Activated T-cell treated with anti-CD3 and anti-CD28 coated beads for 4 hours (primary cell): ENCODE measurements around the gene PRKCA.

Experiments used
- DNase-seq: peaks from one replicate; pipeline ENCODE4 v3.0.0-alpha.2; 2020

The PRKCA gene

DNA sequence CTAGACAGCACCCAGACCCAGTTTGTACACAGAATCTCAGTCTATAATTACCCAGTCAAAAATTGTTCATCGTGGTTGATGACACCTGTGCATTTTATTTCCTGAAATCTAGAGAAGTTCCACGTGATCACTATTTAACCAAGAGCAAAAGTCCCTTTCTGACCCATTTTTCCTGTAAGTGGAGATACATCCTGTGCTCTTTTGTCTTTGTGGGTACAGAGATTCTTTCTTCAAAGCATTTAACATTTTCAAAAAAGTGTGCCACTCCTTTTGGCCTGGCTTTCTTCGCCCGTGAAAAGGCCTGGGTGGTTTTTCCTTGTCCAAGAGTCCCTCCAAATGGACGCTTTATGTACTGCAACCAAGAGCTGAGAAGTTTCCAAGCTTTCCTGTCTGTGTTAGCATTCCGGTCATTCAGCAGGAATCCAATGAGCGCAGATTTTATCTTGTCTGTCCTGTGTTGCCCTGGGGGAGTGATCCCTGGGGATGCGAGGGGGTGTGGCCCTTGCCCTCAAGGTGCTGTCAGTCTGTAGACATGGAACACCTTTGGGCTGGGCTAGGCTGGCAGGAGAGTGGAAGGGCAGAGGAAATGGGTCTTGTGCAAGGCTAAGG lies 371.4 kb downstream of the PRKCA start:
- peak; percentile 44 for DNase-seq

DNA sequence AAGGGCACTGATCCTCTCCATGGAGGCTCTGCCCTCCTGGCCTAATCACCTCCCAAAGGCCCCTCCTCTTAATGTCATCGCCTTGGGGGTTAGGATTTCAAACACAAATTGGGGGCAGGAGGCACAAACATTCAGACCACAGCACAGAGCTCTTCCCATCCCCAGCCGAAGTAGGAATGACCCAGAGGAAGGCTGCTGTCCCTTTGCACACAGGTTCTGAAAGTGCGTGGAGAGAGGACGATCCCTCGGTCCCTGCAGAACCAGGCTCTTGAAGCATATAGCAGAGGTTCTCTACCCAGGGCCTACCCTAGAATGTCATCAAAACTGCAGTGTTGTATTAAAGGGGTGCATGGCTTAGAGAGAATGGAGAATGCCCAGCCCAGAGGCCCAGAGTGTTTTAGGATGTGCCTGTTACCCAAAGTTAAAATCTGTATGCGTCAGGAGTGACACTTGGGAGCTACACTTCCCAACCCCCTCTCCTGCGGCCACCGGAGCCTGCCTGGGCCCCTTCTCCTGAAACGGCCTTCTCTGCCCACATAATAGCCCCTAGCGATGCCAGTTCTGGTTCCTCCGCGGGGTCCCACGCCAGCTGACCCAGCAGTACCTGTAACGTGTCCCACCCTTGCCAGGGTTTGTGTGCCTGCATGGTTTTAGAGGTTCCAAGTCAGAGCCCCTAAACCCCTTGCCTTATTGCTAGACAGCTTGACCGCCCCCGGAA lies 373.0 kb downstream of the PRKCA start:
- no peak for DNase-seq

DNA sequence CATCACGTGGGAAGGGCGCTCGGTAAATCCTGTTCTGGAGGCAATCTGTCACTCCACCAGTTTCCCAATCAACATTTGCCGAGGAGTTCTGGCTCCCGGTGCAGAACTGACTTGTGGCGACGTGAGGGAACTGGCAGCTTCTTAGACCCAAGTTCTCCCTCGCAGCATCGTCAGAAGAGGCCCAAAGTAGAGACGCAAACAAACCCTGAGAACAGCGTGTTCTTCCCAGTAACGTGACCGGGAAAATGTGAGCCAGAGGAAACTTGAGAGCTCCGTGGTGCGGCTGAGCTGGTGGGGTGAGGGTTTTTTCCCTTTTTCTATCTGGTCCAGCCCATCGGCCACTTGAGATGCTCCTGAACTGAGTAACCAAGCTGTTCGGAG lies 373.6 kb downstream of the PRKCA start:
- no peak for DNase-seq

DNA sequence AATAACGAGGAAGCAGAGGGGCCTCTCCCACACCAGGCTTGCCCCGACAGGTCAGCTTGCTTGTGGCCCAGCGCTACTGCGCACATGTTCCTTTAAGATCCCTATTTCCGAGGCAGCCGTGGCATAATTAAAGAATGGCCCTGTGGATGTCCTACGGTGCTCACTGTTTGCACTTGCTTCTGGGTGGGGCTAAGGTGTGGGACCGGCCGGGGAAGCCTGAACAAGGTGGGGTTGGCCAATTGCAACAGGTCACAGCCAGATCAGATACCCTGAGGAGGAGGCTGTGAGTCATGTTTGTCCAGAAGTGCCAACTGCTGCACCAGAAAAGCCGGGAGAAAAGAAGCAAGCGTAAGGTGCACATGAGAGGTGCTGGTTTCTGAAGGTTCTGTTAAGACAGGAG lies 374.0 kb downstream of the PRKCA start:
- no peak for DNase-seq

DNA sequence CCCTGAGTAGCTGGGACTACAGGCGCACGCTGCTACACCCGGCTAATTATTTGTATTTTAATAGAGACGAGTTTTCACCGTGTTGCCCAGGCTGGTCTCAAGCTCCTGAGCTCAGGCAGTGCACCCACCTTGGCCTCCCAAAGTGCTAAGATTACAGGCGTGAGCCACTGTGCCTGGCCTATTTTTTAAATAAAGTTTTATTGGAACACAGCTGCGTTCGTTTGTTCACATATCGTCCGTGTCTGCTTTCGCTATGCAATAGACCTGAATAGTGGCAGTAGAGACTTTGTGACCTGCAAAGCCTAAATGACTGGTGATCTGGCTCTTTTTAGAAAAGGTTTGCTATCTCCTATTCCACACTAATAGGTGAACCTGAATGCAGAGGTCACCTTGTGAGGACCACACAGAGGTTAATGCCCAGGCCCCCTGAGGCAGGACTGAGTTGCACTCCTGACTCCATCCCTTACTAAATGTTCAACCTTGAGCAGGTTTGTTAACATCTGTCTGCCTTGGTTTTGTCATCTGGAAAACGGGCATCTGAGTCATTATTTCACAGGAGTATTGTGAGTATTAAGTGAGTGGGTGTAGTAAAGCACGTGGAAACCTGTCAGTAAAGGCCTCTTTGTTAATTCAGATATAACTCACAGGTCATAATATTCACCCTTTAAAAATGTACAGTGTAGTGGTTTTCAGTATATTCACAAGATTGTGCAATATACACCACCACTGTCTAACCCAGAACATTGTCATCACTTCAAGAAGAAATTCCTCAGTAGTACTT lies 375.0 kb downstream of the PRKCA start:
- no peak for DNase-seq

DNA sequence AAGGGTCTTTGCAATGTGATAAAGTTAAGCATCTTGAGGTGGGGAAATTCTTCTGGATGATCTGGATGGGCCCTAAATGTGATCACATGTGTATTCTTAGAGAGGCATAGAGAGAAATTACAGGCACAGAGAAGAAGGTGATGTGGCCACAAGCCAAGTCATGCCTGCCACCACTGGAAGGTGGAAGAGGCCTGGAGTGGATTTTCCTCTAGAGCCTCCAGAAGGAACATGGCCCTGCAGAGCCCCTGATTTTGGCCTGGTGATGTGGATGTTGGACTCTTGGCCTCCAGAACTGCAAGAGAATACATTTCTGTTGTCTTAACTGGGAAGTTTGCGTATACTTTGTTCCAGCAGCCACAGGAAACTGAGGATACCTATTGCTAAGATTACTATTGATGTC lies 375.6 kb downstream of the PRKCA start:
- no peak for DNase-seq

DNA sequence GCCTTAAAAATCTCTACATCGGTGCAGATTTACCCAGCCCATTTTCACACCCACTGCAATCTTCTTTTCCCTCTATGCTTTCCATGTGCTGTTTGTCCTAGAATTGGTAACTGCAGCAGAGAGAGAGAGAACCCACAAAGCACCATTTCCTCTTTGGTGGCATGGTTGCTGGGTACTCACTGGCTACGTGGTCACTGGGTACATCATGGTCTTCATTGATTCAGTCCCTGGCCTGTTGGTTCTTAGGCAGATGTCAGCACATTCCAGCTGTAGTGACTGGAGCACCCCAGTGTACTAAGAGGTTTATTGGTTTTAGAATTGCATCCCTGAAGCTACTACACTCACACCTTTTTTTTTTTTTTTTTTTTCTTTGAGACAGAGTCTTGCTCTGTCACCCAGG lies 376.4 kb downstream of the PRKCA start:
- no peak for DNase-seq

DNA sequence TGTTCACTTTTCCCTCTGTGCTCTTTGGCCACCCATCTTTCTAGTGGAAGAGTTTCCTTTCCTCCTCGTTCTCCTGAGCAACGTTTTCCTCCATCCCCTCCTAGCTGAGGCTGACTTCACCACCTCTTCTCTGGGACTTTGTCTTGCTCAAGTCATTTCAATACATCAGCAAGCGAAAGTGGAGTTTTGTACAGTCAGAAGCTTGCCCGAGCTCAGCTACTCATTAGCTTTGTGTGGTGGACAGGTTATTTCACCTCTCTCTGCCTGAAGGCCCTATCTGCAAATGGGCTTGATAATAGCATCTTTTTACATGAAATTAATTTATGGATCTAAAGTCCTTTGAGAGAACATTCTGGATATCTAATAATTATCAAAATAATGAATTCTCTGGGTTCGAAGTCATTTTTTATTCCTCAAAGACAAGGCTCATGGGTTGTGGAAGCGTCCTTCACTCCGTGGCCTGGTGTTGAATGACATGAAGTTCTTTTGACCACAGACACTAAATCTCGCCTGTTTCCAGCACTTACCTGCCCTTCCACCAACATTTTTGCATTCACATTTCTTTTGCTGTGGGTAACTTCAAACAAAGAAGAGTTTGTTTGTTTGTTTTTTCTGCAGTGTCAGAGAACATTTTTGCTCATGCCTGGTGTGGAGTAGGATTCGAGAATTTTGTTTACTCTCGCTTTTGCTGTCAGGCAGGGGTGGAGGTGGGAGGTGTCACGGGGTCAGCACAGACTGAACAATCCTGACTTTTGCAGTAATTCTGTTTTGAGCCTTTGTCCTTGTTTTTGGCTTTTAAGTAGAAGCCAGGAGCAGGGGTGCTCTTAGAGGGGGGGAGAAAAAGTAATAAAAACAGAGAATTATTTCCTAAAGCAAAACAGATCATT lies 377.5 kb downstream of the PRKCA start:
- no peak for DNase-seq

DNA sequence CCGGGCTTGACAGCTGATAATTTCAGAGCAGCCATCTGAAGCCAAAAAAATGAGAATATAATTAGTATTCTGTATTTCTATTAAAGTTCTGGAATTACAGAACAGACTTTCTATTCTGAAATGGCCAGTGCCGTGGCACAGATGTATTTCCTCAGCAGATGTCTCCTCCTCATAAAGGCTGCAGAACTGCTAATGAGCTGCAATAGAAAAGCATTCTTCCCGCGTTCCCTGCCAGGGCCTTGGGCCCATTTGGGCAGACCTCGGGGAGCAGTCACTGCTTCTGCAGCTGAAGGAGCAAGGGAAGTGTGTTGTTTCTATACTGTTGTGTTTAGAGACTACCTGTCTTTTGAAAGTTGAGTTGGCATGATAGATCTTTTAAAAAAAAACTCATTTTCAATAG lies 379.9 kb downstream of the PRKCA start:
- DNase-seq: no peak

DNA sequence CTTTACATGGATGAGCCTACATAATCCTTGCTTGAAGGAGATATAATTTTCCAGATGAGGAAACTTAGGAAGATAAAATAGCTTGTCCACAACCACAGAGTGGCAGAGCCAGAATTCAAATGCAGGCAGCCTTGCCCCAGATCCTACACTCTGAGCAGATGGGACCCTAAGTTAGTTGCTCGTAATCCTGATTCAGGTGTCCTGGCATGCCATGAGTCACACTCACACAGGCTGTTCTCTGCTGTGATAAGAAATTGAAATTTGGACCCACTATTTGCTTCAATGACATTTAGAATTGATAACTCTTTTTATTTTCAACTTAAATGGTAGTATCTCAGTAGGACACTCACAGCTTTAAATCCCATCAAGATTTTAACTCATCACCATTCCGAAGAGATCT lies 381.8 kb downstream of the PRKCA start:
- DNase-seq: no peak

DNA sequence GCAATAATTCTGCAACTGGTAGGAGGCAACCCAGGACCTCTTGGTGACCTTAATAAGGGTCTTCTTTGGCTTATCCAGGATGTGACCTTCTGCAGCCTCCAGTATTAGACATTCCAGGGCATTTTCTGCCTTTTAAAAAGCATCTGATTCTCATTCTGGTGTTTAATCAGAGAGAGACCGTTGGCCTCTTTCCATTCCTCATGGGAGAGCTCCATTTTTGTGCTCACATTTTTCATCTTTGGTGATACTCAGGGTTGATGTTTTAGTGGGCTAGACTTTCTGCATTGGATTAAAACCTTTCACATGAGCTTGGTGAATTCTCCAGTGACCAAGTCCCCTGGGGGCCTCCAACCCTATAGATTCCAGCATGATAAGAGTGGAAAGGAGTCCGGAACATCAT lies 382.3 kb downstream of the PRKCA start:
- DNase-seq: no peak

DNA sequence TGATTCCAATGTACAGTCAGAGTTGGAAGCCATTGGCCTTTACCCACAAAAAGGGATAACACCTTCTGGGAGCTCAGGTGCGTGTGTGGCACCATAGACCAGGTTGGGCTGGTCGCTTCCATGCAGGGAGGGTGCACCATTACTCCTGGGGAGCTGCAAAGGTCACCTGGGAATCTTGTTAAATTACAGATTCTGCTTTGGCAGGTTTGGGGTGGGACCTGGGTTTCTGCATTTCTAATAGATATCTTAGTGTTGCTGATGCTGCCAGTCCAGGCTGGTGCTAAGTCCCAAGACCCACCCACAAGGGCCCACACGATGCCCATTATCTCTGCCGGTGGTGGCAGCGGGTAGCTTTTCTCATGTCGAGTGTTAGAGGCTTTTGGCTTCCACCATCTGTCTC lies 384.2 kb downstream of the PRKCA start:
- DNase-seq: no peak

DNA sequence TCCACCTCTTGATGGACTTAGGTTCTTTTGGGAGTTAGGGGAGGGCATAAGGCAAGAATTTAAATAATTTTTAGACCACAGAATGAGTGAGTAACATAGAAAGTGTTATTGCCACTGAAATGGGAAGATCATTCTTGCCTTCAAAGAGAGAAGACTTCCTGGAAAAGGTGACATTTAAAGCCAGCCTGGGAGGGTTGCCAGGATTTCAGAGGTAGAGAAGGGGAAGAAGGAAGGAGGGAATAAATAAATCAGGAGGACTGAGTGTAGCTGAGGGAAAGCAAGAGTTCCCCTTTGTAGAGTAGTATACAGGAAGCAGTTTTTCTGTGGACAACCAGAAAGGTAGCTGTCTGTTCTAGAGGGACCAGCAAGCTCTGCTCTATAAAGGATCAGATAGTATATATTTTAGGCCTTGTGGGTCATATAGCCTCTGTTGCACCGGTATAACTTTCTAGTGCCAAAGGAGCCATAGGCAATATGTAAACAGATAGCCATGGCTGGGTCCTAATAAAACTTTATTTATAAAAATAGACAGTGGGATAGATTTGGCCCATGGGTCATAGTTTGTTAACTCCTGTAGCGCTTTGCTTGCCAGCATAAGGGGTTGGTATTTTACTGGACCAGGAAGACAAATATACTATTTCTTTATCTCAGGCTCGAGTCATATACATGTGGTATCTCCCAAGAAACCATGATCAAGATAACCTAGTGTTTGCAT lies 385.3 kb downstream of the PRKCA start:
- no peak for DNase-seq

DNA sequence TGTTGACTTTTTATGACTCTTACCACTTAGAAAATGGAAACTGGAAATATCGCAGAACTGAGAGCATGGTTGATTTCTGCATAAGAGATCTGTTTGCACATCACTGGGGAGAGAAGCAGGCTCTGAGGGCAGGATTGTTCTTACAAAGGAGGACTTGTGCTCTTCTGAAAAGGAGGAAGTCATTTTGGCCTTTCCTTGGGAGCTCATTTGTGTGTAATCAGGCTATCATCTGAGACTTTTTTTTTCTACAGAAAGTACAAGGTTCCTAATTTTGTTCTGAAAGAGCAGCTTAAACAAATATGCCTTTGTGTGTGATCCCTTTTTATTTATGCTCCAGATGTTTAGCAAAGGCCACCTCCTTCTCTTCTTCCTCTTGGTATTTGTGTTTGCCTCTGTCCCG lies 386.8 kb downstream of the PRKCA start:
- no peak for DNase-seq

DNA sequence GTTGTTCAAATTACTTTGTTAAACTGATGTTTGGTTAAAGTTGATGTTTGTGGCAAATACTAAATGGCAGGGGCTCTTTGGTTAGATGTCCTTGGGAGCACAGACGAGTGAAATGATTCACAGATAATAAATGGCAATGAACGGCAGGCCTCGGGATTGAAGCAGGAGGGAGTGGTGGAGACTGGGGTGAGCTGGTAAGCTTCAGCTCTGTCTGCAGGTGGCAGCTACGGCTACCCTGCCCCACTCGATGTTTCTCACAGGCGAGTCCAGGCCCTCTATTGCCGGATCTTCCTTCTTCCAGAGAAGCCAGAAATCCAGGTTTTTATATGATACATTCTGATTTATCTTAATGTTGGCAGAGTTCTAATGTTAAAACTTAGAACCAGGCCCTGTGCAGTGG lies 387.8 kb downstream of the PRKCA start:
- no peak for DNase-seq

DNA sequence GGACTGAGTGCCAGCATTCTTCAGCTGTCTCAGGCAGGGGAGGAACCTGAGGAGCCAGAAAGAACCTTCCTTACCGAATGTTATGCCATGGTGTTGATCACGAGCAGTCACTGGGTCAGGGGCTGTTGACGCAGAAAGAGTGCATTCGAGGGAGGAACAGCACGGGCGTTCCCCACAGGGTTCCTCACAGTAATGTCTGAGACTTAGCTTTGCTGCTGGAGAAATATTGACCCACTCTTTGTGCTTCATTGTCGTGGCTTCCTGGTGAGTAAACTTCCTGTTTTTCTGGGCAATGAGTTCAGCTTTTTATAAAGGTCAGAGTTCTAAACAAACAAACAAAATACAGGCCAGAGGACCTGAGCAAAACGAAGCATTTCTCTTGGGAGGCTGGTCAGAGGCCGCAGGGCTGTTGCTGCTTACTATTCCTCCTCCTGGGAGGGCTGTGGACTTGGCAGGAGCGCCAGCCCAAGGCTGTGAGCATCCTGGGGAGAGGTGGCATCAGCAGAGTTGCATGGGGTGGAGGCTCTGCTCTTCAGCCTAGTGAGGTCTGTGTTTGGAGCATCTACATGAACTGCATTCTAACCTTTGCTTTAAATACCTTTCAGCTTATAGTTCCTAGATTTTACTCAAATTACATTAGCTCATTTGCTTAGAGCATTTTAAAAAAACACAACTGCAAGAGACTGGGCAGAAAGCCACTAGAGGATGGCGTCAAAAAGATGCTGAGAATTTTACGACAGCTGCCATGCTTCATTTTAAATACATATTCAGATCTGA lies 389.4 kb downstream of the PRKCA start:
- DNase-seq: no peak

DNA sequence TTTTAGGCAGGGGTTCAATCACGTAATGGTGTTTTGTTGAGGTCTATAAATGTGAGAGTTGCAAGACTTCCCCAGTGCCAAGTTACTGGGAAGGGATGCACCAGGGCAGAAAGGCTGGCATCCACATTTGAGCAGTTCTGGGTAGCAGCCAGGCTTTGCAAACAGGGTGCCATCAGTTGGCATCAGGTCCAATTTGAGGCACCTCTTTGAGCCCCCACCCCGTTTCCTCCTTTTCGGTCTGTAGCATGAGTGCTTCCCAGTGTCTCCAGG lies 389.9 kb downstream of the PRKCA start:
- DNase-seq: no peak

DNA sequence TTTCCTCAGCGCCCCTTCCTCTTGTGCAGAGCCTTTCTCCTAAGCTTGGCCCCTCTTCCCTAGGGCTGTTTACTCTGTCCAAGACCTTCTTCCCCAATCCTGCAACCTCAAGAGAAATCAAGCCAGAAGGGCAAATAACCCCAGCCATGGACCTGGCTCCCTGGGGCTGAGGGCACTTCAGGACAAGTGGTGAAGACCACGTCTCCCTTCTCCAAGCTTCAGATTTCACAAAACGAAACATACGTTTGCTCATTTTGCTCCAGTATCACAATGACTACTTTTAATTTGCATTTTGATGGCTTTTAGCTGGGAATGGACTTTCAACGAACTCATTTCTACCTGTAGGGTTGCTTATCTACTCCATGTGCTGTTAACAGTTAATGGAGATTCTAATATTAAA lies 392.7 kb downstream of the PRKCA start:
- no peak for DNase-seq

DNA sequence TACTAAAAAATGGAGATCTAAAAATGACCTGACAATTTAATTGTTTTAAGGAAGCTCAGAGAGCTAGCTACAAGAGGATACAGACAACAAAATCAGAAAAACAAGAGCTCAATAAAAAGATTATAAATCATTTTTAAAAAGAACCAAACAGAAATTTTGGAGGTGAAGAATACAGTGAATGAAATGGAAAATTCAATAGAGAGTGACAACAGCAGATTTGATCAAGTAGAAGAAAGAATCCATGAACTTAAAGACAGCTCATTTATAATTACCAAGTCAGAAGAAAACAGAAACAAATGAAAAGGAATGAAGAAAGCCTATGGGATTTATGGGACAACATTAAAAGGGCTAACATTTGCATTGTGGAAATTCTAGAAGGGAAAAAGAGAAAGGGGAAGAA lies 395.9 kb downstream of the PRKCA start:
- no peak for DNase-seq

DNA sequence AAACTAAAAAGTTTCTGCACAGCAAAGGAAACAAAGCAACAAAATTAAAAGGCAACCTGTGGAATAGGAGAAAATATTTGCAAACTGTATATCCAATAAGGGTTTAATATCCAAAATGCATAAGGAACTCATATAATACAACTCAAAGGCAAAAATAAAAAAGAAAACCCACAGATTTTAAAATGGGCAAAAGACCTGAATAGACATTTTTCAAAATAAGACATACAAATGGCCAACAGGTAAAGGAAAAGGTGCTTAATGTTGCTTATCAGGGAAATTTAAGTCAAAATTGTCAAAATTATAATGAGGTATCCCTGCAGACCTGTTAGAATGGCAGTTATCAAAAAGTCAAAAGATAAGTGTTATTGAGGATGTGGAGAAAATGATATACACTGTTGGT lies 399.0 kb downstream of the PRKCA start:
- DNase-seq: no peak

DNA sequence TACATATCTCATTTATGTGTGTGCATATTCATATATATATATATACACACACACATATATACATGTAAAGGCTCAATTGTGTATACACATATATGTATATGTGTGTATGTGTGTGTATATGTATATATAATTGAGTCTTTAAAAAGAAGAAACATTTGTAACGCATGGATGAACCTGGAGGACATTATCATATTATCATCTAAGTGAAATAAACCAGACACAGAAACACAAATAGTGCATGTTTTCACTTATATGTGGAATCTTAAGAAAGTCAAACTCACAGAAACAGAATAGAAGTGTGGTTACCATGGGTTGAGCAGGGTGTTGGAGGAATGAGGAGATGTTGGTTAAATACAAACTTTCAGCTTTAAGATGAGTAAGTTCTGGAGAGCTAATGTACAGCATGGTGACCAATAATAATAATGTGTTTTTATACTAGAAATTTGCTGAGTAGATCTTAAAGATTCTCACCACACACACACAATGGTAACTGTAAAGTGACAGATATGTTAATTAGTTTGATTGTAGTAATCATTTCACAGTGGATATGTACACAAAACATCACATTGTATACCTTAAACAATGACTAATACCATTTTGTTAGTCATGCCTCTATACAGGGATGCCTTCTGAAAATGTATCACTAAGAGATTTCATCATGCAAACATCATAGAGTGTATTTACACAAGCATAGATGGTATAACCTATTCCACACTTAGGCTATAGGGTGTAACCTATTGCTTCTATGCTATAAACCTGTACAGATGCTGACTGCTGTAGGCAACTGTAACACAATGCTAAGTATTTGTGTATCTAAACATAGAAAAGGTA lies 399.9 kb downstream of the PRKCA start:
- no peak for DNase-seq
